Measurements from ENCODE around the gene RCBTB1.

DNA sequence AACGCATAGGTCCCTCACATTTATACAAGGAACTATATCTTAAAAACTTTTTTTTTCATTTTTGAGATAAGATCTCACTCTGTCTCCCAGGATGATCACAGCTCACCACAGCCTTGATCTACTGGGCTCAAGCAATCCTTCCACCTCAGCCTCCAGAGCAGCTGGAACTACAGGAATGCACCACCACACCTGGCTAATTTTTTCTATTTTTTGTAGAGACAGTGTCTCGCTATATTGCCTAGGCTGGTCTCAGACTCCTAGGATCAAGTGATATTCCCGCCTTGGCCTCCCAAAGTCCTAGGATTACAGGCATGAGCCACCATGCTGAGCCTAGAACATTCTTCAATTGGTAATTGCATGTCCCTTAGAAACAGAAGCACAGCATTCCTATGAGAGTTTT lies 41.7 kb downstream of the RCBTB1 start:
- TF ChIP-seq CTCF (IDR thresholded peaks at IDR 0.05): no peak
- no peak for TF ChIP-seq POLR2A (IDR thresholded peaks at IDR 0.05)
